Measurements from ENCODE around the gene PLAAT5.
A peak's percentile ranks its signal among the peaks of the same experiment; 100 is the strongest.
"Not testable (repeated sequence)": the region's sequence is repeated elsewhere in the genome, so short reads cannot be mapped to it uniquely, and the experiment has no call there.

Gene PLAAT5

GRCh38 chr11:63478896-63479295, 12.1 kb downstream of the PLAAT5 start:
- DNase-seq (ENCODE audit: low read depth), result peak; percentile 8

GRCh38 chr11:63476618-63477017, 14.3 kb downstream of the PLAAT5 start:
- no peak for DNase-seq (ENCODE audit: low read depth)

GRCh38 chr11:63472372-63472771, 18.6 kb downstream of the PLAAT5 start:
- DNase-seq (ENCODE audit: low read depth), result no peak

- DNase-seq (ENCODE audit: low read depth), result no peak
Measured at GRCh38 chr11:63470311-63470710, 20.7 kb downstream of the PLAAT5 start.

- no peak for DNase-seq (ENCODE audit: low read depth)
Measured at GRCh38 chr11:63462137-63462536, 28.8 kb downstream of the PLAAT5 start.

GRCh38 chr11:63459586-63459985, 31.4 kb downstream of the PLAAT5 start:
- DNase-seq (ENCODE audit: low read depth), result no peak

- no peak for DNase-seq (ENCODE audit: low read depth)
Measured at GRCh38 chr11:63448646-63449045, 42.3 kb downstream of the PLAAT5 start.

- DNase-seq (ENCODE audit: low read depth), result no peak
Measured at GRCh38 chr11:63445720-63446119, 45.2 kb downstream of the PLAAT5 start.

GRCh38 chr11:63445118-63445517, 45.8 kb downstream of the PLAAT5 start:
- DNase-seq (ENCODE audit: low read depth), result no peak

GRCh38 chr11:63444160-63444559, 46.8 kb downstream of the PLAAT5 start:
- DNase-seq (ENCODE audit: low read depth), result no peak

GRCh38 chr11:63443714-63444113, 47.3 kb downstream of the PLAAT5 start:
- no peak for DNase-seq (ENCODE audit: low read depth)

GRCh38 chr11:63435831-63436230, 55.1 kb downstream of the PLAAT5 start:
- DNase-seq (ENCODE audit: low read depth), result not testable (repeated sequence)

- DNase-seq (ENCODE audit: low read depth), result not testable (repeated sequence)
Measured at GRCh38 chr11:63435351-63435750, 55.6 kb downstream of the PLAAT5 start.

GRCh38 chr11:63430731-63431130, 60.2 kb downstream of the PLAAT5 start:
- DNase-seq (ENCODE audit: low read depth), result not testable (repeated sequence)

GRCh38 chr11:63427971-63428508, 62.9 kb downstream of the PLAAT5 start:
- no peak for DNase-seq (ENCODE audit: low read depth)

GRCh38 chr11:63417174-63417852, 73.7 kb downstream of the PLAAT5 start:
- no peak for DNase-seq (ENCODE audit: low read depth)
